Measurements from ENCODE around the gene CETP. TPM values are rescaled to one million over a fixed set of nuclear protein-coding genes. Genes with fewer than 3 reads are reported as not detected.
A peak's percentile ranks its signal among the peaks of the same experiment; 100 is the strongest.
"Not testable (repeated sequence)": the region's sequence is repeated elsewhere in the genome, so short reads cannot be mapped to it uniquely, and the experiment has no call there.

Gene CETP
- total and polyA plus RNA-seq, 5 donors from 2014 or later: 0.27 TPM; not detected in 4

- Mint-ChIP-seq H3K27ac (peak overlapping the region; percentile 43 to 98 (median 96)), H3K4me3 (peak overlapping the region; percentile 99 to 100 (median 100)), H3K36me3 (peaks cover 42% of the 10 kb centered on the region), H3K4me1 (peaks cover 12 to 78% (median 64%) of the 10 kb centered on the region in 4 donors)
- not testable (repeated sequence) for H3K9me3 Mint-ChIP-seq; DNase-seq; ATAC-seq (ENCODE audit: low read depth in 2 of 2); H3K27me3 Mint-ChIP-seq; H3K9me3 ChIP-seq (ENCODE audit: control insufficient read depth in 2 of 2, low read length in 2 of 2); H3K27me3 ChIP-seq (ENCODE audit: control insufficient read depth, insufficient read depth, low read length)
- Histone ChIP-seq H3K27ac (ENCODE audit: insufficient read depth, low read length, poor library complexity, severe bottlenecking) (peak overlapping the region; percentile 88), H3K4me1 (ENCODE audit: control insufficient read depth, insufficient read depth, low read length, poor library complexity, severe bottlenecking) (peaks cover 93% of the 10 kb centered on the region), H3K4me3 (ENCODE audit: low read depth, low read length) (peak overlapping the region; percentile 100), H3K36me3 (ENCODE audit: control insufficient read depth, insufficient read depth, low read length) (peaks cover 15% of the 10 kb centered on the region)
Observed at GRCh38 chr16:56992431-56992830, 30.7 kb downstream of the CETP start.

- Mint-ChIP-seq H3K27me3 (no peaks in the 10 kb centered on the region), H3K36me3 (peaks cover 39% of the 10 kb centered on the region), H3K4me3 (peak overlapping the region; percentile 75 to 99 (median 81)), H3K27ac (peak overlapping the region; percentile 91 to 98 (median 93)), H3K4me1 (peaks cover 13 to 78% (median 63%) of the 10 kb centered on the region in 4 donors), H3K9me3 (no peaks in the 10 kb centered on the region)
- no peaks in the 10 kb centered on the region for H3K9me3 ChIP-seq (ENCODE audit: control insufficient read depth in 2 of 2, low read length in 2 of 2)
- peak overlapping the region; percentile 100 for H3K4me3 ChIP-seq (ENCODE audit: low read depth, low read length)
- DNase-seq: no peak
- H3K27ac ChIP-seq (ENCODE audit: insufficient read depth, low read length, poor library complexity, severe bottlenecking): peak overlapping the region; percentile 88
- H3K27me3 ChIP-seq (ENCODE audit: control insufficient read depth, insufficient read depth, low read length): no peaks in the 10 kb centered on the region
- no peak for ATAC-seq (ENCODE audit: low read depth in 2 of 2)
- peaks cover 93% of the 10 kb centered on the region for H3K4me1 ChIP-seq (ENCODE audit: control insufficient read depth, insufficient read depth, low read length, poor library complexity, severe bottlenecking)
- H3K36me3 ChIP-seq (ENCODE audit: control insufficient read depth, insufficient read depth, low read length): peaks cover 20% of the 10 kb centered on the region
Observed at GRCh38 chr16:56993204-56993603, 31.5 kb downstream of the CETP start.

GRCh38 chr16:56994311-56994710 lies 32.6 kb downstream of the CETP start:
- Mint-ChIP-seq H3K4me1 (peaks cover 24 to 82% (median 68%) of the 10 kb centered on the region in 4 donors), H3K9me3 (no peaks in the 10 kb centered on the region), H3K27me3 (no peaks in the 10 kb centered on the region), H3K4me3 (peak overlapping the region; percentile 75 to 99 (median 81)), H3K27ac (peak overlapping the region; percentile 91 to 98 (median 93)), H3K36me3 (peaks cover 39% of the 10 kb centered on the region)
- Histone ChIP-seq H3K36me3 (ENCODE audit: control insufficient read depth, insufficient read depth, low read length) (peaks cover 20% of the 10 kb centered on the region), H3K9me3 (ENCODE audit: control insufficient read depth in 2 of 2, low read length in 2 of 2) (no peaks in the 10 kb centered on the region), H3K27me3 (ENCODE audit: control insufficient read depth, insufficient read depth, low read length) (no peaks in the 10 kb centered on the region), H3K27ac (ENCODE audit: insufficient read depth, low read length, poor library complexity, severe bottlenecking) (peak overlapping the region; percentile 88), H3K4me1 (ENCODE audit: control insufficient read depth, insufficient read depth, low read length, poor library complexity, severe bottlenecking) (peaks cover 93% of the 10 kb centered on the region), H3K4me3 (ENCODE audit: low read depth, low read length) (peak overlapping the region; percentile 100)
- no peak for DNase-seq
- ATAC-seq (ENCODE audit: low read depth in 2 of 2): no peak

- H3K27ac Mint-ChIP-seq: peak overlapping the region; percentile 91 to 98 (median 93)
- Histone ChIP-seq H3K36me3 (ENCODE audit: control insufficient read depth, insufficient read depth, low read length) (peaks cover 20% of the 10 kb centered on the region), H3K9me3 (ENCODE audit: control insufficient read depth in 2 of 2, low read length in 2 of 2) (no peaks in the 10 kb centered on the region), H3K27ac (ENCODE audit: insufficient read depth, low read length, poor library complexity, severe bottlenecking) (peak overlapping the region; percentile 88), H3K27me3 (ENCODE audit: control insufficient read depth, insufficient read depth, low read length) (no peaks in the 10 kb centered on the region), H3K4me3 (ENCODE audit: low read depth, low read length) (peak overlapping the region; percentile 71), H3K4me1 (ENCODE audit: control insufficient read depth, insufficient read depth, low read length, poor library complexity, severe bottlenecking) (peaks cover 99% of the 10 kb centered on the region)
- no peak for ATAC-seq (ENCODE audit: low read depth in 2 of 2)
- peak overlapping the region; percentile 75 to 99 (median 81) for H3K4me3 Mint-ChIP-seq
- no peaks in the 10 kb centered on the region for H3K27me3 Mint-ChIP-seq
- no peaks in the 10 kb centered on the region for H3K9me3 Mint-ChIP-seq
- peaks cover 26 to 90% (median 72%) of the 10 kb centered on the region in 4 donors for H3K4me1 Mint-ChIP-seq
- peaks cover 39% of the 10 kb centered on the region for H3K36me3 Mint-ChIP-seq
- DNase-seq: no peak
Observed at GRCh38 chr16:56995136-56995805, 33.5 kb downstream of the CETP start.

- Mint-ChIP-seq H3K27ac (peak overlapping the region; percentile 80 to 97 (median 91)), H3K4me3 (peak overlapping the region; percentile 46 to 99 (median 80)), H3K27me3 (no peaks in the 10 kb centered on the region), H3K36me3 (peaks cover 33% of the 10 kb centered on the region), H3K9me3 (no peaks in the 10 kb centered on the region), H3K4me1 (peaks cover 37 to 97% (median 74%) of the 10 kb centered on the region in 4 donors)
- H3K4me1 ChIP-seq (ENCODE audit: control insufficient read depth, insufficient read depth, low read length, poor library complexity, severe bottlenecking): peaks cover 90% of the 10 kb centered on the region
- DNase-seq: no peak
- no peaks in the 10 kb centered on the region for H3K27me3 ChIP-seq (ENCODE audit: control insufficient read depth, insufficient read depth, low read length)
- H3K36me3 ChIP-seq (ENCODE audit: control insufficient read depth, insufficient read depth, low read length): peaks cover 23% of the 10 kb centered on the region
- peak overlapping the region; percentile 88 for H3K27ac ChIP-seq (ENCODE audit: insufficient read depth, low read length, poor library complexity, severe bottlenecking)
- H3K9me3 ChIP-seq (ENCODE audit: control insufficient read depth in 2 of 2, low read length in 2 of 2): no peaks in the 10 kb centered on the region
- ATAC-seq (ENCODE audit: low read depth in 2 of 2): no peak
- H3K4me3 ChIP-seq (ENCODE audit: low read depth, low read length): peak overlapping the region; percentile 51
Observed at GRCh38 chr16:56997264-56997663, 35.5 kb downstream of the CETP start.

- H3K36me3 ChIP-seq (ENCODE audit: control insufficient read depth, insufficient read depth, low read length): peaks cover 23% of the 10 kb centered on the region
- peaks cover 35 to 97% (median 76%) of the 10 kb centered on the region in 4 donors for H3K4me1 Mint-ChIP-seq
- DNase-seq (no peak), ATAC-seq (ENCODE audit: low read depth in 2 of 2) (no peak)
- H3K4me3 Mint-ChIP-seq: peak overlapping the region; percentile 69 to 91 (median 80)
- H3K36me3 Mint-ChIP-seq: peaks cover 32% of the 10 kb centered on the region
- H3K4me1 ChIP-seq (ENCODE audit: control insufficient read depth, insufficient read depth, low read length, poor library complexity, severe bottlenecking): peaks cover 88% of the 10 kb centered on the region
- no peaks in the 10 kb centered on the region for H3K27me3 ChIP-seq (ENCODE audit: control insufficient read depth, insufficient read depth, low read length)
- peak overlapping the region; percentile 77 to 97 (median 91) for H3K27ac Mint-ChIP-seq
- peak overlapping the region; percentile 88 for H3K27ac ChIP-seq (ENCODE audit: insufficient read depth, low read length, poor library complexity, severe bottlenecking)
- peak overlapping the region; percentile 51 for H3K4me3 ChIP-seq (ENCODE audit: low read depth, low read length)
- H3K27me3 Mint-ChIP-seq: no peaks in the 10 kb centered on the region
- H3K9me3 ChIP-seq (ENCODE audit: control insufficient read depth in 2 of 2, low read length in 2 of 2): no peaks in the 10 kb centered on the region
- no peaks in the 10 kb centered on the region for H3K9me3 Mint-ChIP-seq
Observed at GRCh38 chr16:56997931-56998330, 36.2 kb downstream of the CETP start.

- no peaks in the 10 kb centered on the region for H3K9me3 ChIP-seq (ENCODE audit: control insufficient read depth in 2 of 2, low read length in 2 of 2)
- H3K36me3 ChIP-seq (ENCODE audit: control insufficient read depth, insufficient read depth, low read length): peaks cover 26% of the 10 kb centered on the region
- Mint-ChIP-seq H3K27me3 (no peaks in the 10 kb centered on the region), H3K36me3 (peaks cover 28% of the 10 kb centered on the region), H3K27ac (peak overlapping the region; percentile 91 to 97 (median 96)), H3K9me3 (no peaks in the 10 kb centered on the region), H3K4me3 (peak overlapping the region; percentile 79 to 87 (median 82)), H3K4me1 (peaks cover 31 to 97% (median 75%) of the 10 kb centered on the region in 4 donors)
- peak overlapping the region; percentile 88 for H3K27ac ChIP-seq (ENCODE audit: insufficient read depth, low read length, poor library complexity, severe bottlenecking)
- no peaks in the 10 kb centered on the region for H3K27me3 ChIP-seq (ENCODE audit: control insufficient read depth, insufficient read depth, low read length)
- ATAC-seq (ENCODE audit: low read depth in 2 of 2) (no peak), DNase-seq (no peak)
- H3K4me1 ChIP-seq (ENCODE audit: control insufficient read depth, insufficient read depth, low read length, poor library complexity, severe bottlenecking): peaks cover 88% of the 10 kb centered on the region
- peak overlapping the region; percentile 51 for H3K4me3 ChIP-seq (ENCODE audit: low read depth, low read length)
Observed at GRCh38 chr16:56998352-56998751, 36.6 kb downstream of the CETP start.
